Measurements from ENCODE around the gene ATP2C1.
"Not testable (repeated sequence)": the region's sequence is repeated elsewhere in the genome, so short reads cannot be mapped to it uniquely, and the experiment has no call there.

The ATP2C1 gene

DNA sequence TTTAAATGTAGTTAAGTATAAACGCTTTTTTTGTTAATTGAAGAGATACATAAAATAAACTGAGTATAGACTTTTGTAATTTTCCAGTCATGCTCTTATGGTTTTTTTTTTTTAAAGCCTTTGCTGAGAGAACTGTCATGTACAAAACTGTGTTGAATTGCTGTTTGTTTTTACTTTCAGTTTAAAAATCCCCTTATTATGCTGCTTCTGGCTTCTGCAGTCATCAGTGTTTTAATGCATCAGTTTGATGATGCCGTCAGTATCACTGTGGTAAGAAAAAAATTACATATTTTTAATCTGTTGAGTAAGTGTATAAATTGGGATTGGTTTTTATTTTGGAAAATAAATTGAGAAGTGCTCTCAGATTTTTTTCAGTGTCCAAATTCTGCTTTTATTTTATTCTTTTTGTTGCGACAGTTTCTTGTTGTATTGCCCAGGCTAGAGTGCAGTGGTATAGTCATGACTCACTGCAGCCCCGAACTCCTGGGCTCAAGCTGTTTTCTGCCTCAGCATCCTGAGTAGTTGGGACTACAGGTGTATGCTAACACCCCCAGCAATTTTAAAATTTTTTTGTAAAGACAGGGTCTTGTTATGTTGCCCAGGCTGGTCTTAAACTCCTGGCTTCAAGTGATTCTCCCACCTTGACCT lies 40.7 kb downstream of the ATP2C1 start:
- DNase-seq (ENCODE audit: low read depth in 2 of 2), result no peak

DNA sequence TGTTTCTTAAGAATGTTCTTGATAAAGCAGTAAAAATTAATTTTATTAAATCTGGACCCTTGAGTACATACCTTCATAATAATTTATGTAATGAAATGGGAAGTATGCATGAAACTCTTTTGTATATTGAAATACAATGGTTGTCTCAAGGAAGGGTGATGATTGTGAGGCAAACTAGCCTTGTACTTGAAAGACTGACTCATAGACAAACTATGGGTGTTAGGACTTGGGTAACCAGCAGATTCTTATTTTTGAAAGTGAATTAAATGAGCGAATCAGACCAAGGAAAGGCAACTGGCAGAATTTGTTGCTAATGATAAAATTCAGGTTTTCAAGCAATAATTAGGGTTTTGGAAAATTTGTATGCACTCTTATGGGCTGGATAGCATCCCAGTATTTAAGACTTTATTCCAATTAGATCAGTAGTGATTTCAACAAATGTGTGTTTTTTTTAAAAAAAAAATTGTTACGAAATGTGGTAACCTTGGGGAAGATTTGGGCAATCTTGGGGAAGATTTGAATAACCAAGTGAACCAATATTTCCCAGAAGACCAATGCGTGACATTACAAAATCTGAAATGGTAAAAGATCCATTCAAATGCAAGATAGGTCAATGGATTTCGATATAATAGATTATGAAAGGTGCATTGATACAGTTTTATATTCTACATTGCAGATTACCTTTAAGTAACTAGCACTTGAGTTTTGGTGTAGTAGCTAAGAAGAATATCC lies 42.0 kb downstream of the ATP2C1 start:
- DNase-seq (ENCODE audit: low read depth in 2 of 2), result no peak

DNA sequence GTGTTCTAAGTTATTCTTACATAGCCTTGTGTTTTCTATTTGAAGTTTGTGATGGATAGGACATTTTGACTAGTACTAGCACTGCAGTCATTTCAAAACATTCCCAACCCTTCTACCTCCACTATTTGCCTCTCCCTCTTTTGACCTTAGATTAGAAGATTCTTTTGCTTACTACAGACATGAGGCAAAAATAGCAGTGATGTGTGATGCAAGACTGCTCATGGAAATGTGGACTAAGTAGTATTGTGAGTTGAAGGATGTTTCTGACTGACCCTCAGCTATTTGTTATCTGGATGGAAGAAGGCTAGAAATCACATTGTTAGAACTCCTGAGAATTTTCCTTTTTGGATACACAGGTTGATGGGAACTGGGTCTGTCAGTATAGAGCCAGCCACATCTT lies 45.9 kb downstream of the ATP2C1 start:
- no peak for DNase-seq (ENCODE audit: low read depth in 2 of 2)

DNA sequence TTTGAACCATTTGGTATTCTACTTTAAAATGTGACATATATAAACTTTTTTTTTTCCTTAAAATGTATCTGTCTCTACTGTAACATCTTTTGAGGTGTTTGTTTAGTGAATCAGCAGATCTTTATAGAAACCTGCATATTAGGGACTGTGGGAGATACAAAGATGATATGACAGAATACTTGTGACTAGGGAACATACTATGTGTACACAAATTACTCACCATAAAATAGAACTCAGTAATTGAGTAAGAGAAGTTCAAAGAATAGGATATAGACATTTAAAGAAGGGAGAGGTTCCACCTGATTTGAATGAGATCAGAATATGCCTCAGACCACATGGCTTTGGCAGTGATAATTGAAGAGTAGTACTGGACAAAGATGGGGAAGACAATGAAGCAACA lies 47.9 kb downstream of the ATP2C1 start:
- DNase-seq (ENCODE audit: low read depth in 2 of 2), result no peak

DNA sequence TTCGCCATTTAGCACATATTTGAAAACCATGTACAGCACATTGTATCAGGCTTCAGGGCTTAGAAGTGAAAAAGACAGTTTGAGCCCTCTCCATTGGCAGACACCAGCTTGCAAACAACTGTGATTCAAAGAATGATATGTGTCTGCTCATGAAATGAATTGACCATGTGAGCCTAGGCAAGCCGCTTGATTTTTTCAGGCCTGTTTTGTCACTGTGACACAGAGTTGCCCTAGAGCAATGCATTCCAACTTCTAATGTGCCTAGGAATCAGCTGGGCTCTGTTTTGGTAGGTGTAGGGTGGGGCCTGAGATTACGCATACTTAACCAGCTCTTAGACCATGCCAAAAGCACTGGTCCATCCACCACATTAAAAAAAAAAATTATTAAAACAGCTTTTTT lies 53.0 kb downstream of the ATP2C1 start:
- DNase-seq (ENCODE audit: low read depth in 2 of 2), result no peak

DNA sequence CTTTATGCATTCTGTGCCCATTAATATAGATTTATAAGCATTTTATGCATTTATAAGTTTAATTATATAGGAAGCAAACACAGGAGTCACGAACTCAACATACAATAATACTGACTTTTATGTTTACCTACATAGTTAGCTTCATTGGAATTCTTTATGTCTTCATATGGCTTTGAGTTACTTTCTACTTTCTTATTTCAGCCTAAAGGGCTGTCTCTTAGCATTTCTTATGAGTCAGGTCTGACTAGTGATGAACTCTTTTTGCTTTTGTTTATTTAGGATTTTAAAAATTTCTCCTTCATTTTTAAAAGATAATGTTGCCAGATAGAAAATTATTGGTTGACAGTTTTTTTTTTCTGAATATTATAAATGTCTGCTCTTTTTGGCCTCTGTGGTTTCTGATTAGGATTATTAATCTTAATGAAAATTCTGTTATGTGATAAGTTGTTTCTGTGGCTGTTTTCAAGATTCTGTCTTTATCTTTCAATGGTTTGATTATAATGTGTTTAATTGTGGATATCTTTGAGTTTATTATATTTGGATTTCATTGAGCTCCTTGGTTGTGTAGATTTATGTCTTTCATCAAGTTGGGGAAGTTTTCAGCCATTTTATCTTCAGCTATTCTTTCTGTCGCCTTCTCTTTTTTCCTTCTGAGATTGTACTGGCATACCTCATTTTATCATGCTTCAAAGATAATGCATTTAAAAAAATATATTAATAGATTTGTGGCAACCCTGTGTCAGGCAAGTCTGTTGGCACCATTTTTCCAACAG lies 54.3 kb downstream of the ATP2C1 start:
- no peak for DNase-seq (ENCODE audit: low read depth in 2 of 2)

DNA sequence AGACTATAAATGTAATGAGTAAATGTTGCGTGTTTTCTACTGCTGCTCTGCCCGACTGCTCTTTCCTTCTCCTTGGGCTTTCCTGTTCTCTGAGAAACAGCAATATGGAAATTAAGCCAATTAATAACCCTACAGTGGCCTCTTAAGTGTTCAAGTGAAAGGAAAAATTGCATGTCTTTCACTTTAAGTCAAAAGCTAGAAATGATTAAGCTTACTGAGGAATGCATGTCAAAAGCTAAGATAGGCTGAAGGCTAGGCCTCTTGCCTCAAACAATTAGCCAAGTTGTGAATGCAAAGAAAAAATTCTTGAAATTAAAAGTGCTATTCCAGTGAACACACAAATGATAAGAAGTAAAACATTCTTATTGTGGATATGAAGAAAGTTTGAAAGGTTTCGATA lies 55.0 kb downstream of the ATP2C1 start:
- no peak for DNase-seq (ENCODE audit: low read depth in 2 of 2)

DNA sequence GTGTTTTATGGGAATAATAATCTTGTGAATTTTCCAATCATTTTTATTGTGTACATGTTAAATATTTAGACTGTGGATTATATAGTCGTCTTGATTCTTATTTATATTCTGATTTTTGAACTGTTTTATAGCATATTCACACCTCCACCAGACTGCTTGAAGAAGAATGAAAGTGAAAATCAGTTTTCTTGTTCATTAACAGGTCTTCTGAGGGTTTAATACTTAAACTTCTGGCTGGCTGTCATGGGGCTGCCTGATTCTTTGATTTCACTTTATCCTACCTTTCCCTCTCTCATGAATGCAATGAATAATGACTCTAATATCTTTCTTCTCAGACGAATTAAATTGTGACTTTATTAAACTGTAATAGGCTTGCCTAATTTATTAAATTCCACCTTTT lies 56.2 kb downstream of the ATP2C1 start:
- no peak for DNase-seq (ENCODE audit: low read depth in 2 of 2)

DNA sequence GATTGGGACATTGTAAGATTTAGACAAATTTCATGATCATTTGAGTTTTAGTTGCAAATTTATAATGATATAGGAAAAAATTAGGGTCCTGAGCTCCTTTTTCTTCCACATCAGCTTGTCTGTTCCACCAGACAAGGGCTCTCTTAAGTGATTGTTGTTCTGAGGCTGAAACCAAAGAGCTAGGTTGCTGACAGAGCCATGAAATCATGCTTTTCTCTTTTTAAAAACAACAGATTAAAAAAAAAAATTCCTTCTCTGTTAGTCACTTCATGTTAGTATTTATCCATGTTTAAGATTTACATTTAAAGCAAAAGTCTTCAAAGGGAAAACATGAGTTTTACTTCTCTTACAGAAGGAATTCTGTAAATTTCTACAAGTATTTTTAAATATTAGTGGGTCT lies 56.8 kb downstream of the ATP2C1 start:
- DNase-seq (ENCODE audit: low read depth in 2 of 2), result no peak

DNA sequence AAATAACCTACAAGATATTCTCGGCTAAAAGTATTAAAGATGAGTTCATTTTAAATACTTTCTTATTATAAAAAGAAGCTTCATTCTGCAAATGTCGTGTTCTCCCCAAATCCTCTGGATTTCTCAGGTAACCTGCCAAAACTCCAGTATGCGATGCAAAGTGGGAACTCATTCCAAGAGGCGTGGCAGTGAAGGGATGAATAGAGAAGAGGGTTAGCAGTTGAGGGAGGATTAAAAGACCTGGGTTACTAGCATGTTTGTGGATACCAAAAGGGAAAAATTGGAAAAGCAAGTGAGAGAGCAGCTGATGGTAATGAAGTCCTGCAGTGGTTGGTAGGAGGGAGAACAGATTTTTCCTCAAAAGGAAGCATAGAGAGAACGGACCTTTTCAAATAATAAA lies 61.6 kb downstream of the ATP2C1 start:
- DNase-seq (ENCODE audit: low read depth in 2 of 2), result no peak

DNA sequence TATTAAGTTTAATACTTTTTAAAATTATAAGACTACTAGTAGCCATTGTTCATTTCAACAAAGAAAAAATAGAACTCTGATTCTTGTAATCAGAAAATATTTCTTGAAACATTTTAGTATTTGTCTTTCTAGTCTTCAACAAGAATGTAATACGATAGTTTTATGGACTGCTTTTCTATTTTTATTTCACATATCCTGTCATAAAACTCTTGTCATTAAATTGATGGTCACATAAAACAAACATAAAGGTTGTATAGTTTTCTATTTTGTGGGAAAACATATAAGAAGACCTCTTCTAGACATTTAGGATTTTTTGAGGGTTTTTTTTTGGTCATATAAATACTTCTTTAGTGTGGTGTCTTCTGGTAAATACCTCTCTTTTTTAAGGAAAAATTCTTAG lies 62.4 kb downstream of the ATP2C1 start:
- no peak for DNase-seq (ENCODE audit: low read depth in 2 of 2)

DNA sequence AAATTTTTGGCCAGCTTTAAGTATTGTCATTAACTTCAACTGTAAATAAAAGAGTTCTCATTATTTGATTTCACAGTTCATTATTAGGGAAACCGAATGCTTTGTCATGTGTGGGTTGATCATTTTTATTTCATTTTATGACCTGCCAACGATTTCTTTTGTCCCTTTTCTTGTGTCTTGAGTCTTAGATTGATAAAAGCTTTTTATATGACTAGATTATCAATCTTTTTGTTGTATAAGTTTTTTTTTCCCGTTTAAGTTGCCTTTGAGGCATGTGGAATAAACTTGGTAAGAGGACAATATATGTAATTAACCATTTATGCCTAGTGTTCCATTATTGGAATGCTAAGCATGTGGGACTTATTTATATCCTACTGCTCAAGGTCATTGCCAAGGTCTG lies 62.8 kb downstream of the ATP2C1 start:
- DNase-seq (ENCODE audit: low read depth in 2 of 2), result no peak

DNA sequence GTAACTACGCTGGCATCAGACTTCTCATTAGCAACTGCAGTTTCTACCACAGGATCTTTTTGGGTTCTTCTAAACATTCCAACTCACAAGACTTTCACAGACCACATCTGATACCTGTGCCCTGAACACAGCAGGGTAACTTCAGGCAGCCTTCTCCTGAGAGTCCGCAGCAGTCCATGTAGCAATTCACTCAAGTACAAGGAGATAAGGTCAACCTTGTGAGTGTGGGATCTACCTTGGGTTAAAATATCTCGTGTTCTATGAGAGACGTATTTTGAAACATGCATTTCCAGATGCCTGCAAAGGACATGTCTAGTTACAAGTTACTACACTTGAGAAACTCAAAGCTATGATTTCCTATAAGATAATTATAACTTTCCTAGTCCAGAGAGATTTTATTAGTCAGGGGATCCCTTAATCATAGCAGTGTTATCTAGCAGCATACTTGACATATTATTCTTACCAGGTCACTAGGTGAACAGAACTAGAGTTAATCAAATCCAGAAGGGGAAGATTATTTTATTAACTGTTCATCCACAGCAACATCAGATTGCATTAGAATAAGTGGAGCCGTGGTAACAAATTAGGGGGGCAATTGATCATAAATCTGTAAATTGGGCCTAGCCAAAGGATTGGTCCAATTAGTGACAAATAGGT lies 66.4 kb downstream of the ATP2C1 start:
- DNase-seq (ENCODE audit: low read depth in 2 of 2), result no peak

DNA sequence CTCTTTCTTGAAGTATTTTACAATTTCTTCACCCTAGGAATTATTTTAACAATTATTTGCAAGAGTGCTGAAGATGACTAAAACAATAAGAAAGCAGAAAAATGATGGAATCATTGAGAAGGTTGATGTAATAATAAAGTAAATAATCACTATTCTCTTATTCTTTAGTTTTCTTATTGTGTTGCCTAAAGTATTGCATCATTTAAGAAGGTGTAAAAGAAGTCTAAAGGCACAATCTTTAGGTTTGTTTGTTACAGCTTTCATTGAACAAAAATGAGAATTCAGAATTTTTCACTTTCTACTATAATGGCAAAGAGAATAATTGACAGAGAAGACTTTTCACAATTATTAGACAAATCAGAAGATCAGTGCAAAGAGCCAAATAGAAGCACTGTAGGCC lies 67.6 kb downstream of the ATP2C1 start:
- DNase-seq (ENCODE audit: low read depth in 2 of 2), result no peak

DNA sequence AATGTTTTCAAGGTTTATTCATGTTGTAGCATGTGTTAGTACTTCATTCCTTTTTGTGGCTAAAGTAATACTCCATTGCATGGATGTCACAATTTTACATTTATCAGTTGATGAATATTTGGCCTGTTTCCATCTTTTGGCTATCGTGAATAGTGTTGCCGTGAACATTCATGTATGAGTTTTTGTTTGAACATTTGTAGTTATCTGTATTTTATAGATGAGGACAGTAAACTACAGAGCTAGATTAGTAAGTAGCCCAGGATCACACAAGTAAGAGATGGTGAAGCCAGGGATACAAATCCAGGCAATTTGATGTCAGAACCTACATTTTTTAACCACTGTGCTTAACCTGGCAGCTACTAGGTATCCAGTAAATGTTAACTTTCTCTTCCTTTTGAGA lies 69.6 kb downstream of the ATP2C1 start:
- no peak for DNase-seq (ENCODE audit: low read depth in 2 of 2)

DNA sequence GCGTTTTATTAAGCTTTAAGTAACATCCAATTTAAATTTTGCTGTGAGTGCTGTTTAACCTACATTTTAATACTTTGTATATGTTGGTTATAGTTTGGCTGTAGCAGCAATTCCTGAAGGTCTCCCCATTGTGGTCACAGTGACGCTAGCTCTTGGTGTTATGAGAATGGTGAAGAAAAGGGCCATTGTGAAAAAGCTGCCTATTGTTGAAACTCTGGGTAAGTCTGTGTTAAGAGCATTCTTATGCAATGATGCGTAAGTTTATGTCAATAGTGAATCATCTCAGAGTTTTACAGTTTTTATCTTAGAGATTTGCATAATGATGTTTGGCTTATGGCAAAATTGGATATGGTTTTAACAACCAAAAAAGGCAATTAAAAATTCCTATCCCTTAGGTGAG lies 70.0 kb downstream of the ATP2C1 start:
- DNase-seq (ENCODE audit: low read depth in 2 of 2), result no peak

DNA sequence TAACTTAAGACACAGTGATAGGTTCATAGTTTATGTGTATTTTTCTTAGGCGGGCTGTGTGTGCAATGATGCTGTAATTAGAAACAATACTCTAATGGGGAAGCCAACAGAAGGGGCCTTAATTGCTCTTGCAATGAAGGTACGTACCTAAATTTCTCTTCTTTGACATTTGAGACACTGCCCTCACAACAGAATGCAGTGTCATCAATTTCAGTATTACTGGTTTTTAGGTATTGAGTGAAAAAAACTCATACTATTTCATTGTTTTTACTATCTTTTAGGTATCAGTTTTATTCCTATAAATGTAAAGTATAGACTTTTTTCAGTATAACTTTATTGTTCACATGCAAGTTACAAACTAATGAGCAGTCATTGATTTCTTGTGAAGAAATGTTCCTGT lies 73.4 kb downstream of the ATP2C1 start:
- no peak for DNase-seq (ENCODE audit: low read depth in 2 of 2)

DNA sequence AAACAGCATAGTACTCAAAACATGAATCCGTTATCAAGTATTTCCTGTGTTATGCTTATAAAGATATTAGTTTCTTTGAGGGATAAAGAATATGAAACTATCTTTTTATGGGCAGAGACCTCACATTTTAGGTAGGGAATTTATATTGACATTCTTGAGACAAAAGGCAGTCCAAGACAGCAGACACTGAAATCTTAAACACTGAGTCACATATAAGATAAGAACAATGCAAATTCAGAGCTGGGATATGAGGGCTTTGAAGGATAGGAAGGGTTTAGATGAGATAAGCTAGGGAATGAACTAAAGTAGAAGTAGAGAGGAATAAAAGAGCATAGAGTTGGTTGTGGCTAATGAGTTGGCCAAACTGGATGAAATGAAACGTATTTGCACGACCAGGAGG lies 74.3 kb downstream of the ATP2C1 start:
- no peak for DNase-seq (ENCODE audit: low read depth in 2 of 2)

DNA sequence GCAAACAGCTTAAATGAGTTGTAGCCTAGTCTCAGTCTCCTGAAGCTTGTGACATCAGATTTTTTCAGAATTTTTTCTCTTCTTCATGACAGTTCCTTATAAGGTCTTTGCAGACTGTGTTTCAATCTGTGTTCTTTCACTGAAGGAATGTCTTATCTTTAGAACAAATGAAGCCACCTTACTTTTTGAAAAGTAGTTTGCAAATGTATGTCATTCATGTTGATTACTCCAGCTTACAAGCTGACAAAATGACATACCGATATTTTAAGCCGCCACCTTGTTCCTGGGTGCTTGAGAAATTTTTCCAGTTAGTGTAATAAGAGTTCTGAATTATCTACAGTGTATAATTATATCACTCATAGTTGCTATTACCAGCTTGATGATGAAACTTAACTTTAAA lies 75.7 kb downstream of the ATP2C1 start:
- no peak for DNase-seq (ENCODE audit: low read depth in 2 of 2)

DNA sequence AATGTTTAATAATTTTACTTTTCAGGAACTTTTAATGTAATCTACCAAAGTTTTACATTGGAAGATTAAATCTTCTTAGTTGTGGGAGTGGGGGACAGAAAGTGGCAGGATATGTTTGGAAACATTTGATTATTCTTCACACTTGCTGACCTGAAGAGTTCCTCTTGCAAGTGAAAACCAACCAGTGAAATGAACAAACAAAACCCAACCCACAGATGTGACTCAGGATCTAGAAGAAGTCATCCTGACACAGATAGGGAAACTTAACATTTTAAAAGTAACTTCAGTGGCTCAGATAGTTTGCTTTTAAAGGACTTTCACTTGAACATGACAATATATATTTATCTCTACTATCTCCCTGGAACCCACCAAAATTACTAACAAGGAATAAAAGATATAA lies 77.3 kb downstream of the ATP2C1 start:
- no peak for DNase-seq (ENCODE audit: low read depth in 2 of 2)

DNA sequence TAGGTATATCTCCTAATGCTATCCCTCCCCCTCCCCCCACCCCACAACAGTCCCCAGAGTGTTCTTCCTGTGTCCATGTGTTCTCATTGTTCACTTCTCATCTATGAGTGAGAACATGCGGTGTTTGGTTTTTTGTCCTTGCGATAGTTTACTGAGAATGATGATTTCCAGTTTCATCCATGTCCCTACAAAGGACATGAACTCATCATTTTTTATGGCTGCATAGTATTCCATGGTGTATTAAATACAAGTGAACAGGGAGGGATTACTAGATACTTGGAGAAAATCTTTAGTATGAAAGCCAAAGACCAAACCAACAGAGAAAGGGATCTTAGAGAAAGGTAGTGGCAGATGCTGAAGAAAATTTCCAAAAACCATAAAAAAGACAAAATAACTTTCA lies 78.7 kb downstream of the ATP2C1 start:
- not testable (repeated sequence) for DNase-seq (ENCODE audit: low read depth in 2 of 2)

DNA sequence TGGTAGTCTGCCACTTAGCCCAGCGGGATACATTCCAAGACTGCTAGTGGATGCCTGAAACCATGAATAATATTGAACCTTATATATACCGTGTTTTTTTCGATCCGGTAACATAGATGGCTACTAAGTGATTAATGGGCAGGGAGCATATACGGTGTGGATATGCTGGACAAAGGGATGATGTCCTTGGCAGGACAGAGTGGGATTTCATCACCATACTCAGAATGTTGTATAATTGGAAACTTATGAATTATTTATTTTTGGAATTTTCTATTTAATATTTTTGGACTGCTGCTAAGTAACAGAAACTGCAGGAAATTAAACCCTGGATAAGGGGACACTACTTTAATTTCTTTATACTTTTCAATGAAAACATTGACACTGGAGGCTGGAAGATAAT lies 79.5 kb downstream of the ATP2C1 start:
- no peak for DNase-seq (ENCODE audit: low read depth in 2 of 2)

DNA sequence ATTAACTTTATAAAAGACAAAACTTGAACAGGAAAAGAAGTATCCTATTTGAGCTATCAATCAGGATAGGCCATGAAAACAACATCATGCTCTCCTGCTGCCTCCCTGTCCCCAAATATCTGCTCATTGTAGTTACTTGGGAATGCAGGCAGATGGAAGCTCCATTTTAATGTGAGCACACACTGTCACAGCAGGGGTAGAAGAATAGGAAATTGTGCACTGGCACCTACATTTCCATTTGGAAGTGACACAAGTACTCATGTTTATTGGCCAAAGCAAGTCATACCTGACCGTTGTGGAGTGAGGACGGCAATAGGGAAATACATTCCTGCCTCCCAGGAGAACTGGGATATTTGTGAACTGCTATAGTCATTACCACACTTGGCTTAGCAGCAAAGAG lies 80.3 kb downstream of the ATP2C1 start:
- DNase-seq (ENCODE audit: low read depth in 2 of 2), result no peak
